Erythroblast (primary cell): ENCODE data around the gene ARMC7.

ENCODE experiments used
- GATA1 ChIP-seq: IDR thresholded peaks from 2 replicates; pipeline ENCODE4 v1.6.1; 2011; ENCODE audit warnings: low read depth, mild to moderate bottlenecking, control low read depth, low read length, moderate library complexity
- POLR2A ChIP-seq: IDR thresholded peaks from 2 replicates; pipeline ENCODE4 v1.6.1; 2011; ENCODE audit warnings: mild to moderate bottlenecking, low read length

DNA sequence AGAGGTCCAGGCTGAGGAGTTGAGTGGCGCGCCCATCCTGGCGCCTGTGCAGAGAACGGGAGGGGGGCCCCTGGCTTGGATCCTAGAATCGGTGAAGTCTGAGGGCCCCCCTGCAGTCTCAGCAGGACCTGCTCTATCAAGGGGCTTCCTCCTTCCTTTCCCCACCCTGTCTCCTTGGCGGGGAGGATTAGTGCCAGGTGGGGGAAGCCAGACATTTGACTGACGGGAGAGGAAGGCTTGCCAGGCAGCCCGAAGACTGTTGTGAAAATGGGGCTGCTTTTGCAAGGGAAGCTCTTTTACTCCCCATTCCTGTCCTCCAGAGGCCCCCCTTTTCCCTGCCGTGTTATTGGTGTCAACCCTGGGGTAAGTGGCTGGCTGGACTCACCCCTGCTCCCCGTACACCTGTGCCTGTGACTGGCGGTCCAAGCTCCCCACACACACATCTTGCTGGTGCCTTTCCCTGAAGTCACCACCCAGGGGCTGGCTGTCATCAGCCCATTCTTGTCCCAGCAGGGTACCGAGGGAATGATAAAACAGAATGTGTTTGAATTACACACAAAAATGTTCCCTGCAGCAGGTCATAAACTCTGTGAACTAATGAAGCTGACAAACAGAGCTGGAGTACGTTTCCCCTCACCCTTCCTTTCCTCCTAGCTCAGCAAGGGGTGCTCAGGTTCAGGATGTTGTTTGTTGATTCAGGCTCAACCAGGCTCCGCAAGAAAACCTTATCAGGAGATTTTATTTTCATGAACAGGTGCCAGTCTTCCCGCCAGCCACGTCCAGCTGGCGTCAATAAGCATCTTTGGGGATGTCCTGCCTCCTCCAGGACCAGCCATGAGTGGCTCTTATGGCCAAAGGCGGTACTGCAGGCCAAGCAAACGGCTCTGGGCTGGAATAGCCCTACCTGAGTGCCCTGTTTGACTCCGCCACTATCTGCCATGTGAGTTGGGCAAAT lies 4.4 kb upstream of the ARMC7 start:
- TF ChIP-seq POLR2A (no peak), GATA1 (no peak)
